Stomach (tissue), 4 donors: Measurements from ENCODE around the gene CFAP46.

Experiments
- CTCF ChIP-seq, 7 experiments: fragments of 450-650 bp in 4 of 7; fragments of 200-600 bp in 3 of 7; sonication (generic) in 3 of 7; IDR thresholded peaks; one replicate each; pipeline ENCODE4 v1.5.1; 2016 to 2019; ENCODE audit warnings: antibody characterized with exemption in 7 of 7, control low read depth in 2 of 7, mild to moderate bottlenecking in 1 of 7
- EP300 ChIP-seq: sonication (generic); formaldehyde crosslinking; IDR thresholded peaks from one replicate; pipeline ENCODE4 v1.6.1; 2017; ENCODE audit warnings: antibody characterized with exemption
- POLR2A ChIP-seq, 4 donors: fragments of 450-650 bp; IDR thresholded peaks; one replicate each; pipeline ENCODE4 v1.6.1; 2016; ENCODE audit warnings: antibody characterized with exemption in 4 of 4, control low read depth in 2 of 4, mild to moderate bottlenecking in 1 of 4, moderate library complexity in 1 of 4
- POLR2AphosphoS5 ChIP-seq, 3 donors: sonication (generic); formaldehyde crosslinking; IDR thresholded peaks; one replicate each; pipeline ENCODE4 v1.6.1; 2016; ENCODE audit warnings: antibody characterized with exemption in 3 of 3

DNA sequence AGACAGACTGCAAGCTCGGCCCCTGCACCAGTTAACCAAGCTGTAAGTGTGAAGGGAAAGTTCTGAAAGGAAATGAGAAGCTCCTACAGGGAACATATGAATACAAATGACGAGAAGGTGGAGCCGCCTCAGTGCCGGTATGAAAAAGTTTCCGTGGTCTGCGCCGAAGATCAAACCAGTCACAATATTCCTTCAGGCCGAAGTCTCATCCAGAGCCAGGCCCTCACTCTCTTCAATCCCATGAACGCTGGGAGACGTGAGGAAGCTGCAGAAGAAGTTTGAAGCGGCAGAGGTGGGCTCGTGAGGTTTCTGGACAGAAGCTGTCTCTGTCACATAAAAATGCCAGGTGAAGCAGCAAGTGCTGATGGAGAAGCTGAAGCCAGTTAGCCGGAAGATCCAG is 71.9 kb downstream of the CFAP46 start:
- no peak for TF ChIP-seq POLR2A (IDR thresholded peaks at IDR 0.05)
- no peak for TF ChIP-seq CTCF (IDR thresholded peaks at IDR 0.05)
- no peak for TF ChIP-seq EP300
- TF ChIP-seq POLR2AphosphoS5 (IDR thresholded peaks at IDR 0.05) = no peak
